ENCODE results near the gene SNX15. TPM values are rescaled to one million over a fixed set of nuclear protein-coding genes. Genes with fewer than 3 reads are reported as not detected.

The SNX15 gene
- total RNA-seq, 1 donor from 2014 or later = 24.9 TPM

- TF ChIP-seq, protein P1, sequence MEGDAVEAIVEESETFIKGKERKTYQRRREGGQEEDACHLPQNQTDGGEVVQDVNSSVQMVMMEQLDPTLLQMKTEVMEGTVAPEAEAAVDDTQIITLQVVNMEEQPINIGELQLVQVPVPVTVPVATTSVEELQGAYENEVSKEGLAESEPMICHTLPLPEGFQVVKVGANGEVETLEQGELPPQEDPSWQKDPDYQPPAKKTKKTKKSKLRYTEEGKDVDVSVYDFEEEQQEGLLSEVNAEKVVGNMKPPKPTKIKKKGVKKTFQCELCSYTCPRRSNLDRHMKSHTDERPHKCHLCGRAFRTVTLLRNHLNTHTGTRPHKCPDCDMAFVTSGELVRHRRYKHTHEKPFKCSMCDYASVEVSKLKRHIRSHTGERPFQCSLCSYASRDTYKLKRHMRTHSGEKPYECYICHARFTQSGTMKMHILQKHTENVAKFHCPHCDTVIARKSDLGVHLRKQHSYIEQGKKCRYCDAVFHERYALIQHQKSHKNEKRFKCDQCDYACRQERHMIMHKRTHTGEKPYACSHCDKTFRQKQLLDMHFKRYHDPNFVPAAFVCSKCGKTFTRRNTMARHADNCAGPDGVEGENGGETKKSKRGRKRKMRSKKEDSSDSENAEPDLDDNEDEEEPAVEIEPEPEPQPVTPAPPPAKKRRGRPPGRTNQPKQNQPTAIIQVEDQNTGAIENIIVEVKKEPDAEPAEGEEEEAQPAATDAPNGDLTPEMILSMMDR (IDR thresholded peaks at IDR 0.05) = no peak
- no peak overlapping the region for H3K27ac Mint-ChIP-seq (ENCODE audit: unreplicated experiment)
- H3K27me3 Mint-ChIP-seq (ENCODE audit: low read depth) = no peaks in the 10 kb centered on the region
- H3K36me3 Mint-ChIP-seq (ENCODE audit: low read depth) = peaks cover 3% of the 10 kb centered on the region
- H3K4me3 Mint-ChIP-seq (ENCODE audit: unreplicated experiment) = no peak overlapping the region
- H3K9me3 Mint-ChIP-seq (ENCODE audit: low read depth) = no peaks in the 10 kb centered on the region
- no peak for DNase-seq (ENCODE audit: low spot score)
- peaks cover 2% of the 10 kb centered on the region for H3K4me1 Mint-ChIP-seq (ENCODE audit: low read depth)
These were observed 20.6 kb downstream of the SNX15 start for GRCh38 chr11:65047581-65048422.

DNA sequence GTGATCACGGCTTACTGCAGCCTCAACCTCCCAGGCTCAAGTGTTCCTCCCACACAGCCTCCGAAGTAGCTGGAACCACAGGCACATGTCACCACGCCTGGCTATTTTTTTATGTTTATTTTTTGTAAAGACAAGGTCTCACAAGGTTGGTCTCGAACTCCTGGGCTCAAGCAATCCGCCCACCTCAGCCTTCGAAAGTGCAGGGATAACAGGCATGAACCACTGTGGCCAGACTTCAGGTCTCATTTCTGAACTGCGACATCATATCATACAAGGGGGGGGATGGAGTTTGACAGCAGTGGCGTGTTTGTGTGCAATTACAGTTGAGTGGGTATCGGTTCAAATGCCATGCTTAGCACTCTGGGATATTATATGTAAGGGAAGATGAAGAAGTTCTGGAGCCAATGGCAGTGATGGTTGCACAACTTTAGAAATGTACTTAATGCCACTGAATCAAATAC is 24.2 kb downstream of the SNX15 start:
- H3K4me1 Mint-ChIP-seq (ENCODE audit: low read depth) = no peaks in the 10 kb centered on the region
- H3K4me3 Mint-ChIP-seq (ENCODE audit: unreplicated experiment) = no peak overlapping the region
- DNase-seq (ENCODE audit: low spot score) = no peak
- TF ChIP-seq, protein P1 (IDR thresholded peaks at IDR 0.05) = no peak
- no peaks in the 10 kb centered on the region for H3K9me3 Mint-ChIP-seq (ENCODE audit: low read depth)
- no peaks in the 10 kb centered on the region for H3K36me3 Mint-ChIP-seq (ENCODE audit: low read depth)
- H3K27ac Mint-ChIP-seq (ENCODE audit: unreplicated experiment) = no peak overlapping the region
- peaks cover 12% of the 10 kb centered on the region for H3K27me3 Mint-ChIP-seq (ENCODE audit: low read depth)

- no peak overlapping the region for H3K4me3 Mint-ChIP-seq (ENCODE audit: unreplicated experiment)
- H3K36me3 Mint-ChIP-seq (ENCODE audit: low read depth) = no peaks in the 10 kb centered on the region
- no peak for DNase-seq (ENCODE audit: low spot score)
- H3K27ac Mint-ChIP-seq (ENCODE audit: unreplicated experiment) = no peak overlapping the region
- H3K4me1 Mint-ChIP-seq (ENCODE audit: low read depth) = no peaks in the 10 kb centered on the region
- H3K27me3 Mint-ChIP-seq (ENCODE audit: low read depth) = peaks cover 12% of the 10 kb centered on the region
- no peaks in the 10 kb centered on the region for H3K9me3 Mint-ChIP-seq (ENCODE audit: low read depth)
- TF ChIP-seq, protein P1 (IDR thresholded peaks at IDR 0.05) = no peak
These were observed 26.7 kb downstream of the SNX15 start for GRCh38 chr11:65053827-65054508.

- DNase-seq (ENCODE audit: low spot score) = no peak
- H3K36me3 Mint-ChIP-seq (ENCODE audit: low read depth) = no peaks in the 10 kb centered on the region
- no peaks in the 10 kb centered on the region for H3K9me3 Mint-ChIP-seq (ENCODE audit: low read depth)
- H3K27ac Mint-ChIP-seq (ENCODE audit: unreplicated experiment) = no peak overlapping the region
- H3K4me1 Mint-ChIP-seq (ENCODE audit: low read depth) = no peaks in the 10 kb centered on the region
- TF ChIP-seq, protein P1 (IDR thresholded peaks at IDR 0.05) = no peak
- H3K27me3 Mint-ChIP-seq (ENCODE audit: low read depth) = peaks cover 12% of the 10 kb centered on the region
- no peak overlapping the region for H3K4me3 Mint-ChIP-seq (ENCODE audit: unreplicated experiment)
These were observed 28.3 kb downstream of the SNX15 start for GRCh38 chr11:65055538-65055937.

DNA sequence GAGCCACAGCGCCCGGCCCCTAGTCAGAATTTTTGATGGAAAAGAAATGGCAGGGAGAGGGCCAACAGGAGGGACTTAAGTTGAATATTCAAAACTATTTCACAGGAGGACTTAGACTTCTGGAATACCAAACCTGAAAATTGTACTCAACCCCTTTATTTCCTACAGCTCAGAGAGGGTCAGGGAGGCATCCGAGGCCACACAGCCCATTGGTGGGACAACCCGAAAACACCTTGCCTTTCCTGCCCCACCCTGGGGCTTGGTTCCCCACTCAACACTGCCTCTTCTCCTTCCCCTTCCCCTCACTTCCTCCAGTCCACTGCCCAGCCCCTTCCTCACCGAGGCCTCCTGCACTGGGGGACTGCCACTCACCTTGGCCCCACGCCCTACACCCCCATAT is 29.8 kb downstream of the SNX15 start:
- no peaks in the 10 kb centered on the region for H3K9me3 Mint-ChIP-seq (ENCODE audit: low read depth)
- no peak for DNase-seq (ENCODE audit: low spot score)
- no peaks in the 10 kb centered on the region for H3K36me3 Mint-ChIP-seq (ENCODE audit: low read depth)
- H3K4me3 Mint-ChIP-seq (ENCODE audit: unreplicated experiment) = no peak overlapping the region
- no peaks in the 10 kb centered on the region for H3K4me1 Mint-ChIP-seq (ENCODE audit: low read depth)
- TF ChIP-seq, protein P1 (IDR thresholded peaks at IDR 0.05) = no peak
- H3K27ac Mint-ChIP-seq (ENCODE audit: unreplicated experiment) = no peak overlapping the region
- H3K27me3 Mint-ChIP-seq (ENCODE audit: low read depth) = peaks cover 12% of the 10 kb centered on the region
